Vagina (tissue), 2 donors: Measurements from ENCODE around the gene B3GALT5.
A peak's percentile ranks its signal among the peaks of the same experiment; 100 is the strongest.

Experiments
- CTCF ChIP-seq, 3 experiments: fragments of 450-650 bp in 2 of 3; fragments of 200-600 bp in 1 of 3; sonication (generic) in 1 of 3; IDR thresholded peaks; one replicate each; pipeline ENCODE4 v1.5.1; 2017 to 2019; ENCODE audit warnings: antibody characterized with exemption in 3 of 3, mild to moderate bottlenecking in 2 of 3, moderate library complexity in 2 of 3
- POLR2AphosphoS5 ChIP-seq, 2 donors: sonication (generic); formaldehyde crosslinking; IDR thresholded peaks; one replicate each; pipeline ENCODE4 v1.9.0; 2017; ENCODE audit warnings: antibody characterized with exemption in 2 of 2, mild to moderate bottlenecking in 2 of 2, low read depth in 1 of 2; ENCODE audit not compliant: insufficient read depth in 1 of 2

DNA sequence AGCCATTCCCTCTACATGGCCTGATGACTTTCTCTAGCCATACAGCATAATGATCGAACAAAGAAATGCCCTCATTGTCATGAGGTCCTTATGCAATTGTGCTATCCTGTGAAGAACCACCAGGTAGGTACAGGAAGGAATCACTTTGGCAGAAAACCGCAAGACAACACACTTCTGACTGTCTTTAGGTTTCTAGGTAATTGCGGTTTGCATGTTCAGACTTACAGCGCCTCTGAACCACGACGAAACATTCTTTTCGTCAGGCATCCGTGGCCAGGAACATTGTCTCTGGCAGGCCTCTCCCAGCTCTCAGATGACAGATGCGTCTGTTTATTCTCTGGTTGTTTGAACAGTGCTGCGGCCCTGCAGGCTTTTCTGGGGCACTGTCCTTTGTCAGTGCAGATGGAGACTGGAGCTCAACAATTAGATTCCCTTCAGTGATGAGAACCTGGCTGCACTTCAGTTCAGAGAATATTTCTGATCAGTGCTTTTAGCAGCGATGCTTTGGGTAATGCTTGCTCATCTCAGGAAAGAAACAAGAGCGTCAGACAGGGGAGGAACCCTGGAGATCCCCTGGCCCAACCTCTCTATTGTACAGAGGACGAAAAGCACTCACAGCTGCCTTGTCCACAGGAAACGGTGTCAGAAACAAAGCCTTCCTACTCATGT lies 63.4 kb downstream of the B3GALT5 start:
- no peak for TF ChIP-seq CTCF (IDR thresholded peaks at IDR 0.05)
- TF ChIP-seq POLR2AphosphoS5 (IDR thresholded peaks at IDR 0.05; ENCODE audit: insufficient read depth in 1 of 2, low read depth in 1 of 2), result peak in 1 of 2 donors; percentile 38
